ENCODE data around the gene C1orf21.

C1orf21 gene

GRCh38 chr1:184359909-184360308 lies 26.9 kb upstream of the C1orf21 start:
- Histone ChIP-seq H3K27me3 (ENCODE audit: control insufficient read depth, insufficient read depth, low read length) (no peaks in the 10 kb centered on the region), H3K4me2 (ENCODE audit: low read length) (no peak overlapping the region), H3K27ac (no peak overlapping the region), H3K36me3 (ENCODE audit: control insufficient read depth, insufficient read depth, low read length) (no peaks in the 10 kb centered on the region), H3K79me2 (no peaks in the 10 kb centered on the region), H3K9me3 (ENCODE audit: control insufficient read depth, low read length) (no peaks in the 10 kb centered on the region), H3K4me3 (ENCODE audit: low read depth, low read length) (no peak overlapping the region), H3K4me1 (no peaks in the 10 kb centered on the region), H3K9ac (no peak overlapping the region), H2AFZ (no peak overlapping the region)
- TF ChIP-seq CTCF (IDR thresholded peaks at IDR 0.05) = no peak

- H3K27ac ChIP-seq = no peak overlapping the region
- no peaks in the 10 kb centered on the region for H3K9me3 ChIP-seq (ENCODE audit: control insufficient read depth, low read length)
Measured at GRCh38 chr1:184362876-184363275, 24.0 kb upstream of the C1orf21 start.

GRCh38 chr1:184365699-184366098 lies 21.1 kb upstream of the C1orf21 start:
- Histone ChIP-seq H3K4me2 (ENCODE audit: low read length) (no peak overlapping the region), H3K36me3 (ENCODE audit: control insufficient read depth, insufficient read depth, low read length) (no peaks in the 10 kb centered on the region), H3K27ac (no peak overlapping the region), H2AFZ (no peak overlapping the region), H3K27me3 (ENCODE audit: control insufficient read depth, insufficient read depth, low read length) (no peaks in the 10 kb centered on the region), H3K4me3 (ENCODE audit: low read depth, low read length) (no peak overlapping the region), H3K9ac (no peak overlapping the region), H3K9me3 (ENCODE audit: control insufficient read depth, low read length) (no peaks in the 10 kb centered on the region), H3K4me1 (no peaks in the 10 kb centered on the region), H3K79me2 (no peaks in the 10 kb centered on the region)
- no peak for TF ChIP-seq CTCF (IDR thresholded peaks at IDR 0.05)

More at GRCh38 chr1:184362876-184363275, 24.0 kb upstream of the C1orf21 start:
- no peak overlapping the region for H3K4me2 ChIP-seq (ENCODE audit: low read length)
- no peak for TF ChIP-seq CTCF (IDR thresholded peaks at IDR 0.05)
- H3K79me2 ChIP-seq = no peaks in the 10 kb centered on the region
- H3K27me3 ChIP-seq (ENCODE audit: control insufficient read depth, insufficient read depth, low read length) = no peaks in the 10 kb centered on the region
- H3K4me1 ChIP-seq = no peaks in the 10 kb centered on the region
- H3K36me3 ChIP-seq (ENCODE audit: control insufficient read depth, insufficient read depth, low read length) = no peaks in the 10 kb centered on the region
- no peak overlapping the region for H3K4me3 ChIP-seq (ENCODE audit: low read depth, low read length)
- no peak overlapping the region for H3K9ac ChIP-seq
- H2AFZ ChIP-seq = no peak overlapping the region

- no peaks in the 10 kb centered on the region for H3K4me1 ChIP-seq
- no peak overlapping the region for H3K27ac ChIP-seq
- no peak overlapping the region for H2AFZ ChIP-seq
- H3K27me3 ChIP-seq (ENCODE audit: control insufficient read depth, insufficient read depth, low read length) = no peaks in the 10 kb centered on the region
- no peaks in the 10 kb centered on the region for H3K9me3 ChIP-seq (ENCODE audit: control insufficient read depth, low read length)
- H3K4me3 ChIP-seq (ENCODE audit: low read depth, low read length) = no peak overlapping the region
- no peaks in the 10 kb centered on the region for H3K36me3 ChIP-seq (ENCODE audit: control insufficient read depth, insufficient read depth, low read length)
- H3K79me2 ChIP-seq = no peaks in the 10 kb centered on the region
- H3K9ac ChIP-seq = no peak overlapping the region
- TF ChIP-seq CTCF (IDR thresholded peaks at IDR 0.05) = no peak
- H3K4me2 ChIP-seq (ENCODE audit: low read length) = no peak overlapping the region
Measured at GRCh38 chr1:184366997-184367396, 19.8 kb upstream of the C1orf21 start.

- Histone ChIP-seq H3K27me3 (ENCODE audit: control insufficient read depth, insufficient read depth, low read length) (no peaks in the 10 kb centered on the region), H2AFZ (no peak overlapping the region), H3K36me3 (ENCODE audit: control insufficient read depth, insufficient read depth, low read length) (no peaks in the 10 kb centered on the region), H3K27ac (no peak overlapping the region), H3K4me2 (ENCODE audit: low read length) (no peak overlapping the region), H3K9ac (no peak overlapping the region), H3K4me3 (ENCODE audit: low read depth, low read length) (no peak overlapping the region), H3K9me3 (ENCODE audit: control insufficient read depth, low read length) (no peaks in the 10 kb centered on the region), H3K79me2 (no peaks in the 10 kb centered on the region), H3K4me1 (no peaks in the 10 kb centered on the region)
- no peak for TF ChIP-seq CTCF (IDR thresholded peaks at IDR 0.05)
Measured at GRCh38 chr1:184367427-184368038, 19.3 kb upstream of the C1orf21 start.

All from parathyroid adenoma (tissue), 2 donors.